HG03439 (cell line): ENCODE measurements around the gene SPTSSB.

Source experiments
- ATAC-seq: cut with Tn5 transposase; IDR thresholded peaks from one replicate; pipeline ENCODE4 v1.9.1; 2021; ENCODE audit warnings: mild to moderate bottlenecking, moderate library complexity; ENCODE audit not compliant: unreplicated experiment

The SPTSSB gene

DNA sequence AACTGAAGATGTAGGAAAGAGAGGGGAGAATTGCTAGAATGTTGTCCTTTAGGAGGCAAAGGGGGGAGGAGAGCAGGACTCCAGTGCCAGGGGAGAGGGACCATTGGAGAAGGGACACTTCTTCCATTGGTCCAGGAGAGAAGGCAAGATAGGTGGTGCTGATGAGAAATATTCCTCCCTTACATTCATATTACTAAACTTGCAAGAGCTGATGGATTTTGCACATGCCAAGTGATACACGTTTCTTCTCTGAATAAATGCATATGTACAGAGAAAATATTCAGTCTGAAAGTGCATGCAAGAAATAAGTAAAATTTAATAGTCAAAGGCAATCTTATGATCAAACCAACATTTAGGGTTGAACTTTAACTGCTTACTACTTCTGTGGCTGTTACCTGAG is 21.5 kb upstream of the SPTSSB start:
- ATAC-seq, result no peak

DNA sequence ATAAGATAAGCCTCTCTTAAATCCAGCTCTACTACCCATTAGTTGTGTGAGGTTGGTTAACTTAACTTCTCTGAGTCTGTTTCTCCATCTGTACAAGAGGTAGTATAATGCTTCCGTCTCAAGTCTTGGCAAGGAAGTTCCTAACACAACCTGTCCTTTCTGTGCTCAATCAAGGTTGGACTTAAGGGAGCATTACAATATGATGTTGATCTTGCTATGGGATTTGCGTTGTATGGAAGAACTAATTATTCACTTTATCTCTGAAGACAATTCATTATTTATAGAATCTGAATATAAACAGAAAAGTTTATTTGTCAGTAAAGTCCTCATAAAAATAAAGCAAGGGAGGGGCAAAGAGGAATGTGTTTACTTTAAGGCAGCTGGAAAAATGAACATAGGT is 18.9 kb upstream of the SPTSSB start:
- no peak for ATAC-seq

DNA sequence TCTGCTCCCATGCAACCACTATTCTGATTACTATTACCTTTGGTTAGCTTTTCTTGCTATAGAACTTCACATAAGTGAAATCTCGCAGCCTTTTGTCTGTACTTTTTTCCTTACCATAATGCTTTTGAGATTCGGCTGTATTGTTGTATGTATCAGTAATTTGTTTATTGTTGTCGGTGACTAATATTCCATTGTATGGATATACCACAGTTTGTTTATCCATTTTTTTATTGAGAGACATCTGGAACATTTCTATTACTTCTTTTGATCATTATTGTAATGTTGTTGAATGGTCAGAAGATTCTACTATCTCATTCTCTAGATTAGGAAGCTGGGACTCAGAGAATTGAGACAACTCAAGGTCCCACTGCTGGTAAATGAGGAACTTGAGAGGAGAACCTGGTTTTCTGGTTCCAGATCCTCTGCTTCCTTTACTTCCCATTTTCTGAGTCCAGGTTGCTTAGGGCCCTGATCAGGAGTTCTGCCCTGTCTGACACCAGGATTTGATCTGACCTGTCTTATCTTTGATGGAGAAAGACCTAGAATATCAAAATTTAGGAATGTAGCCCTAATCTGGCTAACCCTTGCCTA is 18.2 kb upstream of the SPTSSB start:
- ATAC-seq, result no peak

DNA sequence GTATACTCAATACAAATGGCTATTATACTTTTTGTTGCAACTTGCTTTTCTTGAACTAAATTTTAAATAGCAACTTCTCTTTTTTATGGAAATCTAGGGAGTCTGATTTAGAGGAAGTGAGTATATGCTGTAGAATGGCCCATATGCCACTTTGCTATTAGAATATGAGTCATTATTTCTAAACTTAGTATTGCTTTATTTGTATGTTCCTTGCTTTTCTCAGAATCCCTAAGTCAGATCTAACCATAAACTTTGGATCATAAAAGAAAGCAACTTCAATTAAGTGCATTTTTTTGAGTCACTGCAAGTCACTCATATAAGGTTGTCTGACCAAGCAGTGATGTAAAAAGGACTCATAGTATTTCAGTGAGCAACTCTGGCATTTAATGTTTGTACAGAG is 17.5 kb upstream of the SPTSSB start:
- ATAC-seq, result no peak

DNA sequence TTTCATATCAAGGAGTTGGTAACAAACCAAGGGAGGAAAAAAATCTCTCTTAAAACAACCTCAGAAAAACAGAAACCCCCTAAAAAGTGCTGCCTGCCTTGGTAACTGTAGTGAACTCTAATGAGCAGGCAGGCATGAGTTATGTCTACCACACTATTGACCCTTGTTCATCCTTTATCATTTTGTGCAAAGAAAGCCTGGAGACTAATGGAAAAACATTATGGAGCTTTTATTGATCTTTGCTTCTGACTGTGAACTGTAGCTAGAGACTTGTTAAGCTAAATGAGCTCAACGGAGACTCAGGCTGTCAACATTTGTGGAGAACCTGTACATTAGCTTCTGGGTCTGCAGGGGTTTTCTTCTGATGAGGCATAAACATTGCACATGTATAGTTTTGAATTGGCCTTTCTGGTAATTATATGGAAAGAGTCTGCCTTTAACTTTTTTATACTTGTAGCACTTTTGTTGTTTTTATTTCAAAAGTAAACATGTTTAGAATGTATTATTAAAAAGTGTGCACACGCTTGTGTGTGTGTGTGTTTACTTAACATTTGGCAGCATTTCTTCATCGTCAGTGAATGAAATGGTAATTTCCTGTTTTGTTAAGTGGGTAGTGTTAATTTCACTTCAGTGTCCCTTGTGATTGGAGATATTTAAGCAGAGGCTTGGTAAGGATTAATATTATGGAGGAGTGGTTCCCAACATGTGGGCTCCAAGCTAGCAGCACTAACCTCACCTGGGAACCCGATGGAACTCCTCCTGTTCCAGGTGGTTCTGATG is 15.9 kb upstream of the SPTSSB start:
- no peak for ATAC-seq

DNA sequence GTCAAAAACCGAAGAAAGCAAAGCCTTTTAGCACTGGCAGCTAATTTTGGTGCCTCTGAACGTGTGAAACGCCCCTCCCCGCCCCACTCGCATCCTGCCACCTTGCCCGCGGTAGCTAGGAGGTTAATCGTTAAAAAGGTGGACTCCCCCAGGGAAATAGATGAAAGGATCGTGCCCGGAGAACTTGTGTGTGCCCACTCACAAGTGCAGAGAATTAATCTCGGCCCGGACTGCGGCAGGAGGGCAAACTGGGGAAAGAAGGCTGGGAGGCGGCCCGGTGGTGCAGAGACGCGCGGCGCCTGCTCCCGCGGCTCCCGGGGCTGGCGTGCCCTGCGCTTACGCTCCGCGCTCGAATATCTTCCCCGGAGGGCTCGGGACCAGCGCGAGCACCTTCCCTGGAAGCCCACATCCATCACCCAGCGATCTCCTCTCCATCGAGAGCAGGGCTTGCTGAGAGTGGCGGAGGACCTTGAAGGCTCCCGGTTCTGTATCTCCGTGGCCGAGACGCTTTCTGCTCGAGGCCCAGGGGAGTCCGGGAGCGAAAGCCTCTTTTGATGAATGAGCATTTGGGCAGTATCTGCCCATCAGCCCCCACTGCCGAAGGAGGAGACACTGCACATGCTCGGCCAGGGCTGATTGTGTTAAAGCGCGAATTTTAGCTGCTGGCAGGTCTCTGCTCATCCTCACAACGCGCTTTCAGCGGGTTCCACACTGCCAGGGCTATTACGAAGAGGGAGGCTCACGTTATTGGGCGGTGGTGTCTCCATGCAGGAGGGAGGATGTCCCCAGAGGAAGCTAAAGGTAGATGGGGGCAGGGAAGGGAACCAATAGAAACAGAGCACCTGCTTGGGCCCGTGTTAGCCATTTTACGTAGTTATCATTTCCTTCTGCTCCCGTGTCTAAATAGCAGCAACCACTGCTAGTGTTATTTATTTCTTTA is 1.3 kb upstream of the SPTSSB start:
- ATAC-seq, result peak; percentile 53

DNA sequence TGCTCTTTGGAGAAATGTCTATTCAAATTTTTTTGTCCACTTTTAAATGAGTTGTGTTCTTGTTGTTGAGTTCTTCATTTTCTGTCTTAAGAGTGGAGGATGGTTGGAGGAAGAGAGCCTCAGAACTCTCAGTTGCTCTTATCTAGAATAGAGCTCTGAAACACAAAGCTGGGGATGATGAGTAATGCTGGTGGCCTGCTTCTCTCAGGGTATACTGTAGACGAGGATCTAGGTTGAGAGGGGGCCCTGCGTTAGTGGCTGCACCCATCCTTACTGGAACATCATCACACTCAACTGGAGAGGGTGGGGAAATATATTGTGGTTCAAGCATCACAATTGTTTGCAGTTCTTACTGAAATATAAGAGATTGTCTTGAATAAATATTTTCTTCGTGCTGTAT is 1.8 kb downstream of the SPTSSB start:
- ATAC-seq, result no peak

DNA sequence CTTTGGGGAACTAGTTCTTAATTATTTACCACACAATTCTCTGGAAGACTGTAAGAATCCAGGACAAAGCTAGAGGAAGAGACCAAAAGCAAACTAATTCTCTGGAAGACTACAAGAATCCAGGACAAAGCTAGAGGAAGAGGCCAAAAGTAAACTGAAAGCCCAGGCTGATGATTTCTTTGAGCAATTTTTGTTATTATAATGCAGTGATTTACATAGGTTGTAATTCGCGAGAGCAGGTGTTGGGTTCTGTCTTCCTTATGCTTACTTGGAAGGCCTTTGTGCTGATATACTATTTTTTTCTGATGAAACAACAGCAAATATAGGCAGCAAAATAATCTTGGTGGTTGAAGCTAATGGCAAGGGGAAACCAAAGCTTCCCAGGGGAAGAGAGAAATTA is 5.2 kb downstream of the SPTSSB start:
- ATAC-seq, result no peak

DNA sequence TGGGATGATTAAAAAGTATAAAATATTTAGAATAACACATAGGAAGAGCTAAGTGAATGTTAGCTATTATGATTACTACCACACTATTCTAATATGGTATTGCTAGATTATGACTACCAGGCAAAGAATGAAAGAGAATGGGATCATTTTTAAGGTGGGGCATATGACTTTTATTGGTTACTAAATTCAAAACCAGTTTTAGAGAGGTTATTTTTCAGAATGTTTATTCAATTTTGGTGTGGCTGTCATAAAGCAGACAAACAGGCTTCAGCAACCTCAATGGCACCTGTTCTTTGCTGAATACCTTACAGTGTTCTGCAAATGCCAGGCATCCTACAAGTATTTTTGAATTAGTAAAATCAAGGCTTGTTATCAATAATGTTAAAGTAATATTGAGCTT is 12.8 kb downstream of the SPTSSB start:
- no peak for ATAC-seq

DNA sequence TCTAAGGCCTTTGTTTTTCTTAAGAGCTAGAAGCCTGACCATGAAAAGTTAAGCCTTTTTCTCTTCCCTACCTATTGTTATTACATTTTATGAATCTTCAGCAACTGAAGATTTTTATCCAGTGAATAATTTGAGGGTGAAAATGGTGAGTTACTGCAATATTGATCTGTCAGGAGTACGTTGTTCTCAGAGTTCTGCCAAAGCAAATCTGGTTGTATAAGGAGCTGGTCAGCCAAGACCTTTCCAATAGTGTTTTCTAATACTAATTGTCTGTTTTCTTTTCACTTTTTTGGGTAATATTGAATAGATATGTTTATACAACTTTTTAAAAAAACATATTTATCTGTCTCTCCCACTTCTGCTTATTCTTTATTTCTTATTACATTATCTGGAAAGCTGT is 15.0 kb downstream of the SPTSSB start:
- ATAC-seq, result no peak

DNA sequence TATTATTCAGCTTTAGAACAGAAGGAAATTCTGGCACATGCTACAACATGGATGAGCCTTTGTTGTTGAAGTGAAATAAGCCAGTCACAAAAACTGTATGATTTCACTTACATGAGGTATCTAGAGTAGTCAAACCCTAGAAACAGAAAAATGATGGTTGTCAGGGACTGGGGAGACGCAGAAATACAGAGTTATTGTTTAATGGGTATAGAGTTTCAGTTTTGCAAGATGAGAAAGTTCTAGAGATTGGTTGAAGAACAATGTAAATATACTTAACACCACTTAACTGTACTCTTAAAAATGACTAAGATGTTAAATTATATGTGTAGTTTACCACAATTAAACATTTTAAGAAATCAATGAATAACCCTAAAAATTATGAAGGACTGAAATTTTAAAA is 15.8 kb downstream of the SPTSSB start:
- no peak for ATAC-seq

DNA sequence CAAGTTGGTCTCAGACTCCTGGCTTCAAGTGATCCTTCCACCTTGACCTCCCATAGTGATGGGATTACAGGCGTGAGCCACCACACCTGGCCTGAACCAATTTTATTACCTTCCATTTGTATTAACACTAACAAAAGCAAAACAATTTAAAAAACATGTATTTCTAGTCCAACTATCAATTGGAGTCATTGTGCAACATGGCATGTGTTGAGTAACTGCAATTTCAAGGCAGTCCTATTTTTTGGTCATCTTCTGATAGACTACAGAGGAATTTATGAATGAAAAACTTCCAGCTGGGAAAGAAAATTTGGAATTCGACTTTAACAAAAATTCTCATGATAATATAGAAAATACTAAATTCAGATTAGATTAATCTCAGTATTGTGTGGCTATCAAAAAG is 16.8 kb downstream of the SPTSSB start:
- no peak for ATAC-seq

DNA sequence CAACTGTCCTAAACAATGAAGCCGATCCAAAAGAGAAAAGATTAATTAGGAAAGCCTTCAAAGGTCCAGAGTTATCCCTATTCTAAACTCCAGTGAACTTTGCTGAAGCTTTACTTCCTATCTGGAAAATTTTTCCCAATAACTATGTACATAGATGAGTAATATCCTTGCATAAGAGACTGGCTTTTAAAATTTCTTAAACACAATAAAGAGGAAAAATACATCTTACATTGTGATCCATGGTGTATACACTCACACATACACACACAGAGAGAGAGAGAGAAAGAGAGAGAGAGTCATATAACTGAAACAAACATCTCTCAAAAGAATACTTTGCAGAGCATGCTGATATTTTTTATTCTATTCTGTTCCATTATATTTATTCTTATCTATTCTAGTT is 20.0 kb downstream of the SPTSSB start:
- ATAC-seq, result no peak

DNA sequence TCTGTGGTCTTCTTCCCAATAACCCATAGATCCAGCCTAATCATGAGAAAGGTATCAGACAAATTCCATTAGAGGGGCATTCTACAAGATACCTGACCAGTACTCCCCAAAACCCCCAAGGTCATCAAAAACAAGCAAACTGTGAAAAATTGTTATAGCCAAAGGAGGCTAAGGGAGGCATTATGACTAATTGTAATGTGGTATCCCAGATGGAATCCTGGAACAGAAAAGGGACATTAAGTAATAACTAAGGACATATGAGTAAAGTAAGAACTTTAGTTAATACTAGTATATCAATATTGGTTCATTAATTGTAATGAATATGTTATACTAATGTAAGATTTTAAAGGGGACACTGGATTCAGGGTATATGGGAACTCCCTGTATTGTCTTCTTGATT is 20.4 kb downstream of the SPTSSB start:
- ATAC-seq, result no peak

DNA sequence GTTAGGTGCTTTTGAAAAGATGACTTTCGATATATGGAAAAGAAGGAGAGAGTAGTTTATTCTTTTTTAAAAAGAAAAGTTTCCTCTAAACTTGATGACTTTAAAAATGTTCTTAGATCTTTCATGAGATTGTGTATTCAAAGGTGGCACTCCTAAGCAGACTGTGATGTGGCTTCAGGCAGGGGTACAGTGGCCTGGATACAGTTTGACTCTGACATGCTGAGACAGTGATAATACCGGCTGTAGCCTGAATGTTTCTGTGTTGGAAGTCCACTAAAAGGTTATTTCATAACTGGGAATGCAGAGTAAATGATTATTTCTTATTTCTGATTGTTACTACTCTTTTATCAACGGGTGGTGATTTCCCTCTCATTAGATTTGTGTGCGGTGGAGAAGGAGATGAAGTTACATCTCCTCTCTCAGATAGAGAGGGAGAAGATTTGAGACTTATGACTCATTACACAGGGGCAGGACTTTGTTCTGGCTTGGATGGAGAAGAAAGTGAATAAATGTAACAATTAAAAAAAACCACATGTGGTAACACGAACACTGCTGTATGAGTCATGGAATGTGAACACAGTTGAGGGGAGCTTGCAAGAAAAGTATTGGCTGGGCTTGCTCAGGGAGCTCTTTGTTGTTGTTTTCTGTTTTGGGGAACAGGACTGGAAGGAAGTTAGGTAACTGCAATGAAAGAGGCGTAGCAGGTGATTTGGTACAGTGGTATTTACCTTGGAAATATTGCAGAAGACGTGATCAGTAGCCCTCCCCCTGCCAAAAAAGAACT is 21.6 kb downstream of the SPTSSB start:
- ATAC-seq, result no peak

DNA sequence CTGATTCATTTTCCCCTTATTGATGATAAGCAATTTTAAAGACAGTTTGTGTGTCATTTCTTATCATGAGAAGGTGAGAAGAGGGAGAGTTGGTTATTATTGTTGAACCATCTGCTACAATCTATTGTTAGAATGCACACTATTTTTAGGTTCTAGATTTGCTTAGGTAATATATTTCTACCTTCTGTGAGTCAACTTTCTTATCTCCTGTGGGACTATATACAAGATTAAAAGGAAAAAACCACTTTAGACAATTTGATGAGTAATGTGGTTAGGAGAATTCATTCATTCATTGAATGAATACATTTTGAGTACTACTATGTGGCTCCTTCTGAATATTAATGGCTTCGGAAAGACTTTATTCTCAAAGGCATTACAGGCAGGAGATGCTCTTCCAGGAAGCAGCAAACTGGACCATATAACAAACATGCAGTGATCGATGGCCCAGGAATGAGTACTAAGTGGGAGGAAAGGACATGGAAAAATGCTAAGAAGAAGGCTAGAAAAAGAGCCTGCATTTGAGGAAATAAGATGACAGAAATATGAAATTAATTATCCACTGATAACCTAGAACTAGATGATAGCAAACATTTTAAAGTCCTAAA is 22.4 kb downstream of the SPTSSB start:
- no peak for ATAC-seq

DNA sequence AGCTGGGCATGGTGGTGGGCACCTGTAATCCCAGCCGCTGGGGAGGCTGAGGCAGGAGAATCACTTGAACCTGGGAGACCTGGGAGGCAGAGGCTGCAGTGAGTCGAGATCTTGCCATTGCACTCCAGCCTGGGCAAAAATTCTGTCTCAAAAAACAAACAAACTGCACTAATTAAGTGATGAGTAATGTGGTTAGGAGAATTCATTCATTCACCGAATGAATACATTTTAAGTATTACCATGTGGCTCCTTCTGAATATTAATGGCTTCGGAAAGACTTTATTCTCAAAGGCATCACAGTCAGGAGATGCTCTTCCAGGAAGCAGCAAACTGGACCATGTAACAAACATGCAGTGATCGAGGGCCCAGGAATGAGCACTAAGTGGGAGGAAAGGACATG is 23.6 kb downstream of the SPTSSB start:
- no peak for ATAC-seq

DNA sequence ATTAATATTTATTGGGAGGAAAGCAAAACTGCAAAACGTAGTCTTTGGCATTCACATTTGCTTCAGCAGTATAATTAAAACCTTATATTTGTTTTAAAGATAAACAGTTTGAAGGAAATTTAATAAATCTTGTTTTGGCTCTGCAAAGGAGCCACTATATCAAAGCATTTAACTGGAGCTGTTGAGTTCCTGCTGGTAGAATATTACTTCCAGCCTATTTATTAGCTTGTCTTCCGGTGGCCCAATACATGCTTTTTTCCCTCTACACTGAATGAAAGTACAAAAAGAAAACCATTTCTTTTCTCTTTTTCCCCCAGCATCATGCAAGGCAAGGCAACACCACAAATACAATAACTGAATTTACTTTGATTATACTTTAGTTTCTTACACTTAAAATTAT is 26.3 kb downstream of the SPTSSB start:
- ATAC-seq, result no peak

DNA sequence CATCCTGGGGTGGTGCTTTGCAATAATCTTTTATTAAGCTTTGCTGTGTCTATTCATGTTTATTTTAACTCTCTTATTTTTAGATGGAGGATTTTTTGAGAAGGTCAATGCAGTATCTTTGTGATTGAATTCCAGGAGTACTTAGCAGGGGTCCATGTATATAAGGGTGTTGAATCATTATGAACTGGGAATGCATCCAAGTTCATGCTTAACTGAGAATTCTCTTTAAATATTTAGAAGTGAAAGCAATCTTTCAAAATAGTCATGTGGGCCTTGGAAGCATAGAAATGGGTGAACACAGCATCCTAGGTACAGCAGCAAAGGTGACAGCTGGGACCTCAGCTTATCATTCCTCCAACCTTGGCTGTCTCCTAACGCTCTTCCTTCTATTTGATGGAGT is 27.3 kb downstream of the SPTSSB start:
- no peak for ATAC-seq

DNA sequence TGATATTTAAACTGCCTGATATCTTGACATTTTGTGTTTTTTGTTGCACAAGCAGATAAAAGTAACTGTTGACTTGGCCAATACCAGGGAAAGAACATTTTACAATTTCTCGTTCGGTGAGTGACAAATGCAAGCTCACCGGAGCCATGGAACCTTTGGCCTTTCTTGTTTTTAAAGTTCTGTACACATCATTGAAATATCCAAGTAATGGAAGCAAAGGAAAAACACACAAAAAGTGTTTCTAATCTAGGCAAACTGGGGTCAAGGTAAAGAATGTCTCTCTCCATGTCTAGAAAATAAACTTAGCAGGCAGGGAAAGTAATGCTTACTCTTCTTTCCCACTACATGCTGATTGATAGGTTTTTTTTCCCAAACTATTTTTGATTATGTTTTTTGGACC is 27.8 kb downstream of the SPTSSB start:
- ATAC-seq, result no peak

DNA sequence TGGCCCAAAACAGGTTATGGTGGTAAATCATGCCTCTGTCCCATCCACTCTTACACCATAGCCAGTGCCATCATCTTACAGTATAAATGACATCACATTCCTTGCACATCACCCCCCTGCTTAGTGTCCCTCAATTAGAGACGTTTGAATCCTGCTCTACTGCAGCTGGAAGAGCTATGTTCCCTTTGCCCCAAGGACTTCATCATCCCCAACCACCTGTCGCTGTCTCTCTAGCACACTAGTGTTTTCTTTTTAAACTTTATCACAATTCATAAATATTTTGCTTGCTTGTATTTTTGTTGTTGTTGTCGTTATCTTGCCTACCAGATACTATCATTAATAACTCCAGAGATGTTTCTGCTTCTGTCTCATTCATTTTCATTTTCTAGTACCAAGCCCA is 28.7 kb downstream of the SPTSSB start:
- no peak for ATAC-seq
